Mononuclear cell (primary cell): ENCODE measurements around the gene PRR7. TPM values are rescaled to one million over a fixed set of nuclear protein-coding genes. Genes with fewer than 3 reads are reported as not detected.

ENCODE experiments used
- H3K27me3 ChIP-seq: 2 replicates; pipeline ENCODE4 v1.6.0; 2011; ENCODE audit warnings: low read length, control low read depth; ENCODE audit not compliant: insufficient read depth
- H3K4me1 ChIP-seq: 2 replicates; pipeline ENCODE4 v1.5.1; 2011; ENCODE audit warnings: mild to moderate bottlenecking, low read length, control low read depth; ENCODE audit not compliant: insufficient read depth
- H3K4me3 ChIP-seq: 2 replicates; pipeline ENCODE4 v1.5.1; 2011; ENCODE audit warnings: mild to moderate bottlenecking, low read length, moderate library complexity
- H3K9me3 ChIP-seq: 2 replicates; pipeline ENCODE4 v1.5.1; 2011; ENCODE audit warnings: low read depth, mild to moderate bottlenecking, control low read depth, low read length
- total RNA-seq: library from RNA; depleted of rRNA; stranded (reverse); fragments of >200 nt; gene quantifications from one replicate; pipeline ENCODE4 v1.2.3, GENCODE V29; 2012

Gene PRR7
- total RNA-seq, 1 donor: 25.8 TPM

DNA sequence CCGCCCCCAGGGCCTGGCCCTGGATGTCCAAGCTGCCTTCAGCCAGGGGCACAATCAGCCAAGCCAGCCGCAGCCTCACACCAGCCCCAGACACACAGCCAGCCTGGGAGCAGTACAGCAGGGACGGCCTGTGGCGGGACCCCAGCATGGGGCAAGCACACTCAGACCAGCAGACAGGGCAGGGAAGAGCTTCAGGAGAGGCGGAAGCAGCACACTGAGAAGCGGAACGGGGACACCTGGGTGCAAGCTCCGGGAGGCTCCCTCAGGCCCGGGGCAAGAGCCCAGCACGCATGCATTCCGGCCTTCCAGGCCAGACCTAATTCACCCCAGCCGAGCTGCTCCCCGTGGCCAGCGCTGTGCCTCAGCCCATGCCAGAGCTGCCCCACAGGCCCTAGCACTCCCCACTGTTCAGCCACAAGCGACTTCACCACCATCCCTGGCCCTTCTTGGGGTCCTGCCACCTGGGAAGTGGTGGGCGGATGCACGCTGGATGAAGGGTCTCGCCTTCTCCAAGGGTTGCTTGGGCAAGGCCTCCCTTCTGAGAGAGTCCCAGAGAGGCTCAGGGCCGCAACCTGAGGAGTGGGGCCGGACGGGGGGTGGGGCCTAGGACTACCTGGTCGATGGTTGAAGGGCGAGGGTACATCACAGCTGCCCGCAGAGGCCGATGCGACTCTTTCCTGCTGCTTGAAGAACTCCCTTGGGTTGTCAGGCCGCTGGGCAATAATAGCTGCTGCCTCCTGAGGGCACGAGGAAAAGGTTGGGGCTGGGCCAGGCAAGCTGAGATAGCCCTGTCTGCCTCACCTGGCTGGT, 13.4 kb downstream of the PRR7 start:
- Histone ChIP-seq H3K27me3 (no peaks in the 10 kb centered on the region), H3K4me1 (peaks cover 42% of the 10 kb centered on the region), H3K9me3 (no peaks in the 10 kb centered on the region), H3K4me3 (no peak overlapping the region)

DNA sequence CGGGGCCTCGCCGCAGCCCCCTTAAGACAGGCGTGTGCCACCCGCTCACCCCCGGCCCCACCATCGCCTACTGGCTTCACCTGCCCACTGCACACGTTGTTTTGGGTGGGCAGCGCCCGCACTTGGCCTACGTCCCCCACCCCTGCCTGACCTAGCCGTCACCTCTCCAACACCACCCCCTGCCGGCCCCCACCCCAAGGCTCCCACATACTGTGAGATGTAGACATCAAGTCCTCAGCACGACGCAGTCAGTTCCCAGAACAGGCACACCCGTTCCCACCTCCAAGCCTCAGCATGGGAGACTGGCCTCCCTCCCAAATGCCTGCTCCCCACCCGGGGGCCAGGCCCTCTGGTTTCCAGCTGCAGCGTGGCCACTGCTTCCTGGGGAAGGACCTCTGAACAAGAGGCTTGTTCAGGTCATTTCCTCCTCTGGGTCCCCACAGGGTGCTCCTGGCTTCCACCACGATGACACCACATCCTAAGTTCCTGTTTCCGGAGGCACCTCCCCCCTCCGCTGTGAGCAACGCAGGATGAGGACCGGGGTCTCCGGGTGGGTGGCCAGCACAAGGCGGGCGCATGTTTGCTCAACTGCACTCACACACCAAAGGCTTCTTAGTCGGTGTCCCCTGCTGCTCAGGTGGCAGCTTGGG, 15.5 kb downstream of the PRR7 start:
- Histone ChIP-seq H3K4me1 (peaks cover 21% of the 10 kb centered on the region), H3K27me3 (no peaks in the 10 kb centered on the region), H3K4me3 (no peak overlapping the region), H3K9me3 (no peaks in the 10 kb centered on the region)

DNA sequence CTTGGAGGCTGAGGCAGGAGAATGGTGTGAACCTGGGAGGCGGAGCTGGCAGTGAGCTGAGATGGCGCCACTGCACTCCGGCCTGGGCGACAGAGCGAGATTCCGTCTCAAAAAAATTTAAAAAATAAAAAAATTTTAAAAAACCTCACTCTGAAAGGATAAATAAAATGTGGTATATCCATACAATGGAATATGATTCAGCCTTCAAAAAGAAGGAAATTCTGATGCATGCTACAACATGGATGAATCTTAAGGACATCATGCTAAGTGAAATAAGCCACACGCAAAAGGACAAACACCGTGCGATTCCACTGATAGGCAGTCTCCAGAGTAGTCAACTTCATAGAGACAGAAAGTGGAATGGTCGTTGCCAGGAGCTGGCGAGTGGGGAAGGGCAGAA, 18.4 kb downstream of the PRR7 start:
- H3K27me3 ChIP-seq: no peaks in the 10 kb centered on the region
- H3K4me1 ChIP-seq: peaks cover 16% of the 10 kb centered on the region
- no peaks in the 10 kb centered on the region for H3K9me3 ChIP-seq
- no peak overlapping the region for H3K4me3 ChIP-seq

DNA sequence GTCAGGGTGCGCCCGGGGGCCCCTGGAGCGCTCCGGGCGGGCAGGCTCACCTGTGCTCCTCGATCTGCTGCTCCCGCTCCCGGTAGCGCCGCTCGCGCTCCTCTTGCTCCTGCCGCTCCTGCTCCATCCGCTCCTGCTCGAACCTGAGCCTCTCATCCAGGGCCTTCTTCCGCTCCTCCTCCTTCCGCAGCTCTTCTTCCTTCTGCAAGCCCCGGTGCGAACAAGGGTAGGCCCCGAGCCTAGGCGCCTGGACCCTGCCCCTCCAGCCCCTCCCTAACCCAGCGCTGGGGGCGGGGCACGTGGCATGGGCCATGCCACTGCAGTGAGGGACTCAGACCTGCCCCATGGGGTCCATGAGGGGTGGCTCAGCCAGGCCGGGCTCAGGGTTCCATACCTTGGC, 20.2 kb downstream of the PRR7 start:
- Histone ChIP-seq H3K27me3 (peaks cover under 1% of the 10 kb centered on the region), H3K9me3 (no peaks in the 10 kb centered on the region), H3K4me3 (no peak overlapping the region), H3K4me1 (peaks cover 18% of the 10 kb centered on the region)

DNA sequence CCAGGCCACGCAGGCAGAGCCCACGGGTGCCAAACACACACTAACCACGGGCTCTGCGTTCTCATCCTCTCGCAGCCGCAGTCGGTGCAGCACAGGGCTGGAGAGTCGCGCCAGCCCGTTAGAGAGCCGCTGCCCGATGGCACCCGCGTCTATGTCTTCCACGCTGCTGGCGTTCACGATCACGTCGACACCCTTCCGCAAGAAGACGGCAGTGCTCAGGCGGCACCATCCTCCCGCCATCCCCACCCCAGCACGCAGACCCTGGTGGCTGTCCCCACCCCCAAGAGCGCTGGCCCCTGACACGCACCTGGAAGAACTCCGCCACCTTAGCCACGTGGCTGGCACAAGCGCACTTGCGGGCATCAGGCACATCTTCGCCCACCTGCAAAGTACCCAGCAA, 20.8 kb downstream of the PRR7 start:
- Histone ChIP-seq H3K27me3 (peaks cover 7% of the 10 kb centered on the region), H3K4me3 (no peak overlapping the region), H3K4me1 (peaks cover 18% of the 10 kb centered on the region), H3K9me3 (no peaks in the 10 kb centered on the region)

DNA sequence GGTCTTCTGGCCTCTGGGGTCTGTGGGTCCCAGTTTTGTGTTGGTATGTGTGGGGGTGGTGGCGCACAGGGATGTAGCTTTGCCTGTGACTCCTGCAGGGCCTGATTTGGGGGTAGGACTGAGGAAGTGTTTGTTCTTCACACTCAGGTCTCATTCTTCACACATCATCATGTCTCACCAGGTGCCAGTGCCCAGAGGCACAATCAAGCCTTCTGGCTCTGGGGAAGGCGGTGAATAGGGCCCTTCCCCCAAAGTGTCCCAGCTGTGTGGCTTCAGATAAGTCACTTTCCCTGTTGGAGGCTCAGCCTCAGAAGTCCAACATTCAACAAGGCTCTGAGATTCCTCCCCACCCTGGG, 21.7 kb downstream of the PRR7 start:
- Histone ChIP-seq H3K4me3 (no peak overlapping the region), H3K27me3 (peaks cover 8% of the 10 kb centered on the region), H3K4me1 (peaks cover 16% of the 10 kb centered on the region), H3K9me3 (no peaks in the 10 kb centered on the region)

DNA sequence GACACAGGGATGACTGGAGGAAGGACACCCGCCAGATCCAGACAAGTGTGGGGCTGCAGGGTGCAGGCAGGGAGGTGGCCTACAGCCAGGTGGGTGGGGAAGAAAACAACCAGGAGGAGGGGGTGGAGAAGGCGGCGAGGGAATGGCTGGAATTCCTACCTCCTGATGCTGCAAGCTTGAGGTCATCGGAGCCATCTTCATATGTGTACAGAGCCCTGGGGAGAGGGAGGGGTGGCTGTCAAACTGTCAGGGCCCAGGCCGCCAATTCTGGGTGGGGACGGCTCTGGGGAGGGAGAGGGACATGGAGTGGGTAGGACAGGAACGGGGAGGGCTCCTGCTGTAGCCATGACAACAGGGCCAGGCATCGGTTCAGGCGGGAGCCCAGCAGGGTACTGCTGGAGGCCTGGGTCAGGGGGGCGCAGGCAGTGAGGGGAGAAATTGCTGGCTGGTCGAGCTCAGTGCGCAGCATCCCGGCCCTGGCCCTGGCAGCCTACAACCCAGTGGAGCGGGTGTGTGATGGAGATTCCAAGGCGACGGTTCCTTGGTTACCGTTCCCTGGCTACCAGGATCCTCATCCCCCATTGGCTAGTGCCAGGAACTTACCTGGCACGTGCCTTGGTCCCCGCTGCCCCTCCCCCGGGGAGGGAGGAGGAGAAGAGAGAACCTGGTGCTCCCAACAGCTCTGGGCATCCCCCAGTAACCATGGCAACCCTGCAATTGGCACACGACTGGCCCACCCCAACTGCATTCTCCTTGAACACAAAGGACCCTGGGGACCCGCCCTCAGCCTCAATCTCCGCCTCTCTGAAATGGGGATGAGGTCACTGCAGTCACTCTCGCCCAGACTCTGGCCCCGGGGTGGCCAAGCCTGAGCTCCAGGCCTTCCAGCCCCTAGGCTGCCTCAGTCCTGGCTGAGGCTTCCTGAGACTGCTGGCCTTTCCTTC, 22.3 kb downstream of the PRR7 start:
- no peaks in the 10 kb centered on the region for H3K9me3 ChIP-seq
- peaks cover 16% of the 10 kb centered on the region for H3K4me1 ChIP-seq
- H3K4me3 ChIP-seq: no peak overlapping the region
- peaks cover 9% of the 10 kb centered on the region for H3K27me3 ChIP-seq

DNA sequence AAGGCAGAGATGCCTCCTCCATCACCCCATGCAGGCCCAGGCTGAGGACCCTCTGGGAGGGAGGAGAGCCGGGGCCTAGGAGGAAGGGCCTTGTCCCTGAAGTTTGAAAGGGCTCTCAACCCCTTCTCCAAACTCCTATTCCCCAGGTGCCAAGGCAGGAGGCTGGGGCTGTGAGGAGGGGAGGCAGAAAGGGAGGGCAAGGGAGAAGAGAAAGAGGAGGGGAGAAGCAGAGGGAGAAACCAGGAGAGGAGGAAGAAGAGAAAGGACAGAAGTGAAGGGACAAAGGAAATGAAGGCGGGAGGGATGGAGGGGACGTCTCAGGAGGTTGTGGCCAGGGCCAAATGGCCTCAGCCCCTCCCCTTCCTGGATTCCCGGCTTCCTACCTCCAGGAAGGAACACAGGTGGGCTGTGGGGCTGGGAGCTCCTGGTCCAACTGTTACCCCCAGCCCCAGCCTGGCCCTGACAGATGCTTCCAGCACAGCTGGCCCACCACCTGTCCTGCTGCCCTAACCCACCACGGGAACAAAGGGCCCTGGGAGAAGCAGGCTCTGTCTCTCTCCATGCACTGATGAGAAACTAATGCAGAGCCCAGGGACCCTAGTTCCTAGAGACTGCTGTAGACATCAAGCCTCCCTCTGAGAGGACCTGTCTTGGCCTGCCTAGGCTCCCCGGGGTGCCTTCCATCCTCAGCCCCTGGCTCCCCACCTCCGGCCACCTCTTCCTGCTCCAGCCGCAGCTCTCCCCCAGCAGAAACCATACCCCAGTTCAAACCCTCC, 23.3 kb downstream of the PRR7 start:
- Histone ChIP-seq H3K9me3 (no peaks in the 10 kb centered on the region), H3K4me1 (peaks cover 19% of the 10 kb centered on the region), H3K4me3 (no peak overlapping the region), H3K27me3 (peaks cover 15% of the 10 kb centered on the region)

DNA sequence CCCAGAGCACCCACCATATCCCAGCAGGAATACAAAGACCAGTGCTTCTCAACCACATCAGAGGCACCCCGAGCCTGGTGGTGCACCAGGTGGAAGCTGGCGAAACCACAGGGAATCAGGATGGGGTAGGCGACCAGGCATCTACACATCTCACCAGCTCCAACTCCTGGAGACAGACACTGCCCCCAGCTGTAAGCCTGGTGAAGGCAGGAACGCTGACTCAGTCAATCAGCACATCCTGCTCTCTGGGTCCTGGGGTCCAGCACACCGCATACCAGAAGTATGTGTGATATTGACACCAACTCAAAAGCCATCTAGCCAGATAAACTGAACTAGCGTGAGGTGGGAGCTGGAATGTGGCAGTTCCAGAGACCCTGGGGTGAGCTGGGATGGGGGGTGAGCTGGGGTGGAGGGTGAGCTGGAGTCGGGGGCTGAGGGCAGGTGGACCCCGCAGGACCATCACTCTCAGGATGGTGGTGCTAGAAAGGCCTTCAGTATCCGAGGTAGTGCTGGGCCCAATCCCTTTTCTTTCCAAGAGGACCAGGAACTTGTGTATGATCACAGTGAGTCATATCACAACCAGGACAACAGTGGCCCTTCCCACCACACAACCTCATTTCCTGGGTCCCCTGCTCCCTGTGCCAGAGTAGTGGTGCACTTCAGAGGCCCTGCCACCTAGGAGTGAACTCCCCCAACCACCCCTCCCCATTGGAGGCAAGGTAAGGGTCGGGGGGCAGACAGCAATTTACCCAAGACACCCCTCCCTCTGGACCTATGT, 24.3 kb downstream of the PRR7 start:
- Histone ChIP-seq H3K4me1 (peaks cover 28% of the 10 kb centered on the region), H3K9me3 (no peaks in the 10 kb centered on the region), H3K27me3 (peaks cover 15% of the 10 kb centered on the region), H3K4me3 (no peak overlapping the region)

DNA sequence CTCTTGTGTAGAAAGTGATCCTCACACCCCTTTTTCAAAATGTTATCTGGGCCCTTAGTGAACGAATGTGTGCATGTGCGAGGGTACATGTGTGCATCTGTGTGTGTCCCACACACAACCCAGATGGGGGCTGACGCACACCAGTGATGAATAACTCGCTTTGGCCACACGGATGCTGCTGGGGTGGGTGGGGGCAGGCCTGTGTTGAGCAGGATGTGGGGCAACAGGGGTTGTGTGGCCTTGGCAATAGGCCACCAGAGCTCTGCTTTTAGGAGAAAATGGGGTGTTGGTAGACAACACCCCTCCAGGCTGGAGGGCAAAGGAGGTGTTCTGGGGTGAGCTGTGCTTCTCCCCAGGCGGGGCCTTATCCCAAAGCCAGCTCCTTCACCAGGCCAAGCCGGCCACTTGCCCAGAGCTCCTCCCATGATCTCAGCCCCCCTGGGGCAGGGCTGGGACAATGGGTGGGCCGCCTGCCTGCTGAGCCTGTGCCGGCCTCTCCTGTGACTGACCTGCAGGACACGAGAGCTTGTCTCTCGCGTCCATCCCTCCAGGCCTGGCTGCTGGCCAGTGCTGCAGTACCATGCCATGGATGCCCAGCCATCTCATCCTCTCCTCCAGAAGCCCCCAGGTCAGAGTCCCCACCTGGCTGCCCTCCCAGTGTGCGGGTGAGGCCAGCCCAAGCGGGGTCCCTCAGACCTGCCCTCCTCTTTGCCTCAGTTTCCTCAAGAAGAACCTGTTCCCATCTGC, 25.2 kb downstream of the PRR7 start:
- Histone ChIP-seq H3K9me3 (no peaks in the 10 kb centered on the region), H3K27me3 (peaks cover 15% of the 10 kb centered on the region), H3K4me1 (peaks cover 28% of the 10 kb centered on the region), H3K4me3 (no peak overlapping the region)

DNA sequence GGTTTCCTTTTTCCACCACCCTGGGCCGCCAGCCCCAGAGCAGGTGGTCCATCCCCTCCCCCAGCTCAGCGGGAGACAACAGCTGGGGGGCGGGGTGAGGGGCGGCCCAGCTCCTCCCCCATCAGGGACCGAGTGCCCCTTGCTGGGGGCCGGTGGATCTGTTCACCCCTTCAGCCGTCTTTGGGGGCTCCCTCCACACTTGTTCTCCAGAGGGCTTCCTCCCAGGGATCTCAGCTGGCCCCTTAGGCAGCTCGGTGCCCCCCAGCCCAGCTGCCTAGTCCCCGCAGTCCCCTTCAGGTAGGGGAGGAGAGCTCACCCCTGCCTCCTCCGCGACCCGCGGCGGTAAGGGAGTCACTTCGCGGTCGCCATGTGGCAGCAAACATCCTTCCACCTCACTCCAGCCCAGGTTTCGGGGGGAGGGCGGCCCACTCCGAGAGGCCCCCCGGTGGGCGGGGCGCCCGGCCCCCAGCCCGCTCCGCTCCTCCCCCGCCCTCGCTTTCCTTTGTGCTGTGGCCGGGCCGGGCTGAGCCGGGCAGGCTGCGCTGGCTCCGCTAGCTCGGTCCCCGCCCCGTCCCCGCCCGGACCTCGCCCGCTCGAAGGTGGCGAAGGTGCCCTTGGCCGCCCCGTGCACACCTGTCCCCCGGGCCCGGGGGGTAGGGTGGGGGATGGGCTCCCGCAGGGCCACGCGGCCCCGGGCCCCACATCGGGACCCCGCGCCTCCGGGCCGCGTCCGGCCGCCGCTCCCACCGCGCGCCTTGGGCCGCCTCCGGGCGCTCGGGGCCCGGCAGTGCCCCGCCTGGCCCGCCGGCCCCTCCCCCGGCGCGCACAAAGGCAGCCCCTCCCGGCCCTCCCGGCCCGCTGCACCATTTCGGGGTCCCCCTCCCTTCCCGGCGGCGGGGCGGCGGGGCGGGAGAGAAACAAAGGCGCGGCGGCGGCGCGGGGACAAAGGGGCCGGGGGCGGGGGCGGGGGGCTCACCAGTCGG, 26.1 kb downstream of the PRR7 start:
- no peak overlapping the region for H3K4me3 ChIP-seq
- peaks cover 15% of the 10 kb centered on the region for H3K27me3 ChIP-seq
- H3K9me3 ChIP-seq: no peaks in the 10 kb centered on the region
- H3K4me1 ChIP-seq: peaks cover 30% of the 10 kb centered on the region

DNA sequence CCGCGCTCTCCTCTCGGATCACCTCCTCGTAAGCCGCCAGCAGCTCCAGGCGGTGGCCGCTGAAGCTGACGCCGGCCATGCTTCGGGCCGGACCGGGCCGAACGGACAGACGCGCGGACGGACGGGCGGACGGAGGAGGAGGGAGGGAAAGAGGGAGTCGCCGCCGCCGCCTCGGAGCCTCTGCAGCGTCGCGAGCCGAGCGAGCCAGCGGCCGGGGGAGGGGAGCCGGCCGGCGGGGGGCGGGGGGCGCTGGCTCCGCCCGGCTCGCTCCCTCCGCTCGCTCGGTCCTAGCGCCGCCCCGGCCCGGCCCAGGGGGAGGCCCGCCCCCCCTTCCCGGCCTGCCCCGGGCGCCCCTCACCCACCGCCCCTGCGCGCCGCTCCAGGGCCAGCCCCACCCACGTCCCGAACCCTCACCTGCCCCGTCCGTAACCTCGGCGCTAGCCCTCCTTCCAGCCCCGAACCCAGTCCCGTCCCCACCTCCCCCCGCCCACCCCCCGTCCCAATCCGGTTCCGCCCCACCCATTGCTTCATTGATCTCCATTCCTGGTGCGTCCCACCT, 26.9 kb downstream of the PRR7 start, which contains the start of gene DBN1:
Gene DBN1, minus strand, starts transcription at position 192 of the 559 bp plus-strand sequence. Its CDS starts 113 bp downstream, at position 79.
- Histone ChIP-seq H3K9me3 (no peaks in the 10 kb centered on the region), H3K27me3 (peaks cover 15% of the 10 kb centered on the region), H3K4me1 (peaks cover 38% of the 10 kb centered on the region), H3K4me3 (no peak within 1 kb of the TSS)
